Stimulated activated CD4-positive, alpha-beta T cell treated with anti-CD3 and anti-CD28 coated beads, TNF-alpha, amount 100 ng/mL, for 48 hours (primary cell): ENCODE data around the gene SLIT3.
"Not testable (repeated sequence)": the region's sequence is repeated elsewhere in the genome, so short reads cannot be mapped to it uniquely, and the experiment has no call there.

Experiments
- DNase-seq, 3 donors: peaks; one replicate each; pipeline ENCODE4 v3.0.0-alpha.2; 2020; ENCODE audit warnings: low read depth in 3 of 3

SLIT3 gene

GRCh38 chr5:168771678-168772077 is 529.3 kb downstream of the SLIT3 start:
- DNase-seq, result no peak

DNA sequence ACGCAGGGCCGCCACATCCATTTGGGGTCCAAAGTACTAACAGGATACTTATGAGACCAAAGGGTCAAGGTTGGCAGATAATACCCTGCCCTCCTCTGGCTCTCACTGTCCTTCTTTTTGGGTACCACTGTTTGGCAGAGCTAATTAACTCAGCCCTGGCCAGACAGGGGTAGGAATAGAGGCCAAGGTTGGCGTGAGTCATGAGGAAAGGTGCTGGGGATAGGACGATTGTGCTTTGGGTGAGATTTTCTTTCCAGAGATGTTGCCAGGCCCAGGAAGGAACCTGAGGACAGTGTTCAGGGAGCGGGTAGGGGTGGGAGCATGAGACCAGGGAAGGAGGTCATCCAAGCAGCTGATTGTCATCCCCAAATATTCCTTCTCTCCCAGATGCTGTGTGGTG is 529.9 kb downstream of the SLIT3 start:
- DNase-seq, result no peak

DNA sequence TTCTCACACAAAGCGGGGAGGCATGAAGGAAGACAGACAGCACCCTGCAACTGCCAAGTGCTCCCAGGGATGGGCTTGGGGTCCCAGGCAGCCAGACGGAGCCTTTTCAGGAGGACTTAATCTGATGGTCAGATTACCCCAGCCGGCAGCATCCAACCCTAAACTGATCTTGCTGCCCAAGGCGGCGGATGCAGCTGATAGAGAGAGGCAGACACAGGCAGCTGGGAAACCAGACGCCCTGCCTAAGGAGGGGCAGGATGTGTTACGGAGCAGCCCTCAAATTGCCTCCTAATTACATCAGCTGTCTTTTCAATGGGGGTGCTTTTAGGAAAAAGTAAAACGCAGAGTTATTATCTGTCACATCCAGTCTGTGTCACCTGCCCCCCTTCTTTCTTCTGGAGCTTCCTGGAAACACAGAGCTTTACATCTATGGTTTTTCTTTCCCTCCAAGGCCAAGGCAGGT is 530.9 kb downstream of the SLIT3 start:
- no peak for DNase-seq

- no peak for DNase-seq
Observed at GRCh38 chr5:168768172-168768571, 532.8 kb downstream of the SLIT3 start.

GRCh38 chr5:168766426-168766700 is 534.6 kb downstream of the SLIT3 start:
- no peak for DNase-seq

- DNase-seq, result no peak
Observed at GRCh38 chr5:168765551-168766425, 535.2 kb downstream of the SLIT3 start.

GRCh38 chr5:168765086-168765550 is 535.8 kb downstream of the SLIT3 start:
- DNase-seq, result no peak

DNA sequence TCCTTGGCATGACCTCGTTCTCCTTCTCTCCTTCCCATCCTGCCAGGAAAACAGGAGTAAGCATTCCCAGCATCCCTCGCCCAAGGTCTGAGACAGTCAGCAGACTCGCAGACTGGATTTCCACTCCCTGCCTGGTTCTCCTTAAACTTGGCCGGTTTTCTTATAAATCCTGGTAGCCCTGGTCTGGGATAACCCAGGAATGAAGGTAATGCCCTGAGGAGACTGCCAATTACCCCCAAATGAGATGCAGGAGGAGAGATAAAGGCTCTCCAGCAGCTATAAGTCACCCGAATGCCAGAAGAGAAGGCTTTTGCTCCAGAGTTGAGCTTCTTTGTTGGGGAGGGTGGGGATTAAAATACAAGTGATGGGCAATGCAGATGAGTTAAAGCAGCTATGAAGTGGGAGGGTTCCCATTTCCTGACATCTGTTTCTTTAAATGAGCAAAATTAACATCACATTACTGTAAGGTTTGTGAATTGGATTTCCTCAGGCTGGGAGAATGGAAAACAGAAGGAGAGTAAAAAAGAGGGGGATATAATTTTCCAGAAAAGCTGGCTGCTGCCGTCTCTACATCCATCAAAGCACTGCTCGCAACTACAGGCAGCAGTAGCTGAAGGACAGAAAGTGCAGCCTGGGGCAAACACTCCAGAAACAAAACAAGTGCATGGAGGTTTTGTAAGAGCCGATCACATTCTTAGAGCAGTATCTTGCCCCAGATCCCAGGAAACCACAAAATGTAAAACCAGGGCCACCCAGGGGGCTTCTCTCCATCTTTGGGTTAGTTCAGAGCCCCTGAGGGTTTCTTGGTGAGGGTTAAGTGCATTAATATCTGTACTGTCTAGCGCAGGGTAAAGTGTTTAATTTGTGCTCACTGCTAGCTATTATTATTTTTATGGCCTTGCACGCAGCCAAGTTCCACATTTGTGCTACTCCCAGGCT is 544.2 kb downstream of the SLIT3 start:
- no peak for DNase-seq

- no peak for DNase-seq
Observed at GRCh38 chr5:168755548-168756093, 545.3 kb downstream of the SLIT3 start.

DNA sequence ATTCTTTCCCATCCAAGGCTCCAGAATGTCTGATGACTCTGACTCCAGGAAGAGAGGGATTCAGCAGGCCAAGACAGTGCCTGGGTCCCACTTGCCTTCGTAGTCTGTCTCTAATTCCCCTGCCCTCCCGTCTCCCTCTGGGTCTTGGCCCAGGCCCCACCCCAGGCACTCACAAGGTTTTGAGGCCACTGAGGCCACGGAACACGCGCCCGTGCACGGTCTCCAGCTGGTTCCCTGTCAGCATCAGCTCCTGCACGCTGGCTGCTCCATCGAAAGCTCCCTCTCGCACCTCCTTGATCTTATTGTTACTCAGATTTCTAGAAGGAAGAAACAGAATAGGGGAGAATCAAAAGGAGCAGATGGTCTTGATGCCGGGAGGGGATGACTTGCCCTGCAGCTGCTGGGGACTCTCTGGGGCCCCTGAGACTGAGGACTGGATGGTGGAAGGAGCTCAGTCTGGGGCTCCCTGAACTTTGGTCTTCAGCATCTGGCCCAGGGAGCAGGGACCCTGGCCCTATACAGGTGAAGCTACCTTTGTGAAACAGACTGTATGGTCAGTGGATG is 547.2 kb downstream of the SLIT3 start:
- DNase-seq, result no peak

- DNase-seq, result no peak
Observed at GRCh38 chr5:168752416-168753190, 548.3 kb downstream of the SLIT3 start.

DNA sequence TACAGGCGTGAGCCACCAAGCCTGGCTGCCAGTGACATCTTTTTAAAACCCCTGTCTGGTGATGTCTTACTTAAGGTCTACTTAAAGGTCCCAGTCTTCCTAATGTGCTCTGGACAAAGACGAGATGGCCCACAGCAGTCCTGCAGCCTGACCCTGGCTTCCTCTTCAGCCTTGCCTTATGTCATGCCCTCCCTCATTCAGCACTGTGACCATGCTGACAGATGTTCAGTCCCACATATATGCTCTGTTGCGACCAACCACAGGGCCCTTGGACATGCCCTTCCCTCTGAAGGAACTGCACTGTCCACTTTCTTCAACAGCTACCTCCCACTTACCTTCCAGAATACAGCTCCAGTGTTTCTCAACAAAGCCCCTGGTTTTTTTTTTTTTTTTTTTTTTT is 548.9 kb downstream of the SLIT3 start:
- DNase-seq, result no peak

DNA sequence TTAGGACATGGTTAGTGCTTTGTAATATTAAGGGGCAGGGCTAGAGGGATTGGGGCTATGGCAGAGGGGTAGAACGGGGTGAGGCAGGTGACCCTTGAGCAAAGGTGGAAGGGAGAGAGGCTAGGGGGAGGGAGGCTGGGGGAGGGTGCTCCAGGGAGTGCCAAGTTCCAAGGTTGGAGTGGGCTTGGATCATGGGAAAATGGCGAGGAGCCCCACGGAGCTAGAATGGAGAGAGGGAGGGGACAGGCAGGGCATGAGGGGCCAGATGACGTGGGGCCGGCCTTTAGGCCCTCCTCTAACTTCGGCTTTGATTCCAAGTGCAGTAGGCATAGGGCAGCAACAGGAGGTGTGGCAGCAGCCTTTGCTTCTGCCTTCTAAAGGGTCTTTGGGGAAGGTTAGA is 550.0 kb downstream of the SLIT3 start:
- no peak for DNase-seq

DNA sequence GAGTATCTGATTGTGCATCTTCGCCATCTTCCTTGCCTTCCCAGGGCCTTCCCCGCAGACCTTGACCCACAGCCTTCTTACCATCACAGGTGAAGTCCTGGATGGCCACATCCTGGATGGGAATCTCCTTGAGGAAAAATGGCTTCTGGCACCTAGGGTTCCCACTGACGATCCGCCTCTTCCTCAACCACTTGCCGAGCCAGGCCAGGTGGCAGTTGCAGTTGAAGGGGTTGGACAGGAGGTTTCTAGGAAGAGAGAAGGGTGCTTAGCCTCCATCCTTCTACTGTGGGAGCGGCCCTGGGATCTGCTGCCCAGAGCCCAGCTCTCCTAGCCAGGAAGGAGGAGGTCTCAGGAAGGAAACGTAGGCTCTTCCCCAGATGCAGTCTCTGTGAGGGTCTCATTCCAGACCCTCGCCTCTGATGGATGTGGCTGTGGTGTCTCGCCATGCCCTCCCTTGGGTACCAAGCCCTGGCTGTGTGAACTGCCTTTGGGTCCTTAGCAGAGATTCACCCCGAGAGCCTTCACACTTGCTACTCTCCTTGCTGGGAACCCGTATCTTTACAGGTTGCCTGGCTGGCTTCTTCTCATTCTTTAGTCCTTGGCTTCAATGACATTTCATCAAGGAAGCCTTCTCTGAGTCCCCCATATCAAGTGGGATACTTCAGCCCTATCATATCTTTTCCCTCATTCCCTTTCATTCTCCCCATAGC is 551.4 kb downstream of the SLIT3 start:
- DNase-seq, result no peak

DNA sequence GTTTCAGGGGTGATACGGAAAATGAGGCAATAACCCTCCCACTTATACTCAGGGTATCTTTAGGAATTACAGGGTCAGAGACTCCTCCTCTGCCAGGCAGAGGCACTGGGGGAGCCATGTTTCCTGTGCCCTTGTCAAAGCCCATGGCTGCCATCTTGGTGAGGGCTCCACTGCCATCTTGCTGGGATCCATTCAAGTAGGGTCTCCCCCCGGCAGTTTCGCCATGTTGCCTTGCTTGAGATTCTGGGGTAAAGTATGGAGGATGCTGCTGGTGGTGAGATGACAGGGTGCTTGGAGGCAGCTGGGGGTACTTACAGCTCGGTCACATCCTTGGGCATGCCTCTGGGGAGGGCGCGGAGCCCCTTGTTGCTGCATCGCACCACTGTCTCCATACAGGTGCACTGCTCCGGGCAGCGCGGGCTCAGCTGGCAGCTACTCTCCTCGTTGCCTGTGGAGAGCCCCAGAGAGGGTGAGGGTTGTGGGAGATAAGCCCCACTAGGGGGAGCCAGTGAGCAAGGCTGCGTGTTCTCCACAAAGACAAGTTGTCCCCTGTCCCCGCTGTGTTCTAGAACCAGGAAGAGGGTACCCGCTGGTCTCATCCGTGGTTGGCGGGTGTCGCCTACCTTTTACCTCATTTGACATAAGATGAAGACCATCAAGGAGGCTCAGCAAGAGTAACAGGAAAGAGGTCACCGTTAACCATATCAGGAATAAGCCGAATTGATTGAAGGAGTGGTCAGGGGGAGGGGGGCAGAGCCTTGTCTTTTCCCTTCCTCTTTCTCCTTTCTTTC is 552.8 kb downstream of the SLIT3 start:
- DNase-seq, result peak; percentile 15 to 60 (median 30)

DNA sequence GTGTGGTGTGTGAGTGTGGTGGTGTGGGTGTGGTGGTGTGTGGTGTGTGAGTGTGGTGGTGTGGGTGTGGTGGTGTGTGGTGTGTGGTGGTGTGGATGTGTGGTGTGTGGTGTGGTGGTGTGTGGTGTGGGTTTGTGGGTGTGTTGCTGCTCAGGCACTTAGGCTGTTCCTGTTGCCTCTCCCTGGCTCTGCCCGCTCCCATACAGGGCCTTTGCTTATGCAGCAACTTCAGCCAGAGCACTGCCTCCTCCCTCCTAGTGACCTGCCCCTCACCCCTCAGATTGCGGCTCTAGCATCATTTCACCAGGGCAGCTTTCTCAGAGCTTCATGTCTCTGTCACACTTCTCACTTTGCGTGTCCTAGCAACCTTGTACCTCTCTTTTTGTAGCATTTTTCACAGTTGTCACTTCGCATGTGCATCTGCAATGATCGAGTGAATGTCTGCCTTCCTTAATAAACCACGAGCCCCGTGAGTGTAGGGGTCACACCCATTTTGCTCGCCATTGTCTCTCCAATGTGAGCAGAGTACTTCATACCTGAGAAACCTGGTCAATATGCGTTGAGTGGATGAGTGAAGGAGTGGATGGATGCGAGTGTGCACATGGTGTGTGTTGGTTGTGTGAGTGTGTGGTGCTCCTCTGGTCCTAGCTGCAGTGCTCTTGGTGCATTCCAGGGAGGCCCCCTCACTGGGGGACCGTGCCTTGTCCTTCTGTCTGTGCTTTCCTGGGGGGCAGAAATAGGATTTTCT is 553.9 kb downstream of the SLIT3 start:
- no peak for DNase-seq

DNA sequence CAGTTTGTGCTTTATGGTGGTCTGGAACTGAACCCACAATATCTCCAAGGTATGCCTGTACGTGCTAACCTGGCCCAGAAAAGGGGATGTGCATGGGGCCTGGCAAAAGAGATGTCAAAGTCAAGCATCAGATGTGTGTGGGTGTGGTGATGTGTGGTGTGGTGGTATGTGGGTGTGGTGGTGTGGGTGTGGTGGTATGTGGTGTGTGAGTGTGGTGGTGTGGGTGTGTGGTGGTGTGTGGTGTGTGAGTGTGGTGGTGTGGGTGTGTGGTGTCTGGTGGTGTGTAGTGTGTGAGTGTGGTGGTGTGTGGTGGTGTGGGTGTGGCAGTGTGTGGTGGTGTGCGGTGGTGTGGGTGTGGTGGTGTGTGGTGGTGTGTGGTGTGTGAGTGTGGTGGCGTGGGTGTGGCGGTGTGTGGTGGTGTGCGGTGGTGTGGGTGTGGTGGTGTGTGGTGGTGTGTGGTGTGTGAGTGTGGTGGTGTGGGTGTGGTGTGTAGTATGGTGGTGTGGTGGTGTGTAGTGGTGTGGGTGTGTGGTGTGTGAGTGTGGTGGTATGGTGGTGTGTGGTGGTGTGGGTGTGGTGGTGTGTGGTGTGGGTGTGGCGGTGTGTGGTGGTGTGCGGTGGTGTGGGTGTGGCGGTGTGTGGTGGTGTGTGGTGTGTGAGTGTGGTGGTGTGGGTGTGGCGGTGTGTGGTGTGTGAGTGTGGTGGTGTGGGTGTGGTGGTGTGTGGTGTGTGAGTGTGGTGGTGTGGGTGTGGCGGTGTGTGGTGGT is 554.6 kb downstream of the SLIT3 start:
- DNase-seq, result not testable (repeated sequence)

DNA sequence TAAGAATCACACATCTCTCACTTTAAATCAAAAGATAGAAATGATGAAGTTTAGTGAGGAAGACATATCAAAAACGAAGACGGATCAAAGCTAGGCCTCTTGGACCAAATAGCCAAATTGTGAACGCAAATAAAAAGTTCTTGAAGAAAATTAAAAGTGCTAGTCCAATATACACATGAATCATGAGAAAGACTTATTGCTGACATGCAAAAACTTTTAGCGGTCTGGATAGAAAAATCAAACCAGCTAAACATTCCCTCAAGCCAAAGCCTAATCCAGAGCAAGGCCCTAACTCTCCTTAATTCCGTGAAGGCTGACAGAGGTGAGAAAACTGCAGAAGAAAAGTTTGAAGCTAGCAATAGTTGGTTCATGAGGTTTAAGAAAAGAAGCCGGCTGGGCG is 557.3 kb downstream of the SLIT3 start:
- no peak for DNase-seq
